ENCODE data around the gene SRP14. TPM values are rescaled to one million over a fixed set of nuclear protein-coding genes. Genes with fewer than 3 reads are reported as not detected.

SRP14 gene
- total and polyA plus RNA-seq, 12 donors = 173 to 989 (median 333) TPM

GRCh38 chr15:40060236-40060961, 21.4 kb upstream of the SRP14 start:
- no peak for TF ChIP-seq CTCF (IDR thresholded peaks at IDR 0.05)
- intact Hi-C loops (cut with DNase I) = no loop called here

GRCh38 chr15:40059821-40060220, 20.8 kb upstream of the SRP14 start:
- Histone ChIP-seq H3K4me1 (replicated peaks in 1 of 2) (peaks cover 3 to 8% of the 10 kb centered on the region in 2 donors), H3K27me3 (no peaks in the 10 kb centered on the region), H3K9me3 (replicated peaks in 1 of 3) (no peaks in the 10 kb centered on the region), H3K36me3 (replicated peaks in 1 of 2) (no peaks in the 10 kb centered on the region), H3K27ac (no peak overlapping the region), H3K4me3 (no peak overlapping the region)
- DNase-seq = peak in 2 of 7 donors; percentile 5 to 50
- 89 to 97% (median 92%) methylated on average over 10 to 11 of the region's 11 CpGs for WGBS, 4 donors
- no peak for TF ChIP-seq POLR2A (IDR thresholded peaks at IDR 0.05)
- intact Hi-C loops (cut with DNase I) = no loop called here

More at GRCh38 chr15:40060236-40060961, 21.4 kb upstream of the SRP14 start:
- Histone ChIP-seq H3K27ac (no peak overlapping the region), H3K9me3 (replicated peaks in 1 of 3) (no peaks in the 10 kb centered on the region), H3K4me1 (replicated peaks in 1 of 2) (peaks cover 2 to 3% of the 10 kb centered on the region in 2 donors), H3K27me3 (no peaks in the 10 kb centered on the region), H3K4me3 (no peak overlapping the region), H3K36me3 (replicated peaks in 1 of 2) (no peaks in the 10 kb centered on the region)
- 93 to 95% (median 94%) methylated on average over 10 of the region's 10 CpGs for WGBS, 4 donors
- DNase-seq = peak in 2 of 7 donors; percentile 7 to 36

GRCh38 chr15:40058476-40059140, 19.6 kb upstream of the SRP14 start:
- H3K27me3 ChIP-seq = no peaks in the 10 kb centered on the region
- 76 to 82% (median 77%) methylated on average over 3 of the region's 3 CpGs for WGBS, 4 donors
- intact Hi-C loops (cut with DNase I) = no loop called here
- peaks cover 3 to 11% of the 10 kb centered on the region in 2 donors for H3K4me1 ChIP-seq (replicated peaks in 1 of 2)
- DNase-seq = peak in 4 of 7 donors; percentile 3 to 39 (median 15)
- no peaks in the 10 kb centered on the region for H3K36me3 ChIP-seq (replicated peaks in 1 of 2)
- H3K9me3 ChIP-seq (replicated peaks in 1 of 3) = no peaks in the 10 kb centered on the region
- TF ChIP-seq POLR2A (IDR thresholded peaks at IDR 0.05) (no peak), CTCF (IDR thresholded peaks at IDR 0.05) (no peak)
- no peak overlapping the region for H3K27ac ChIP-seq
- H3K4me3 ChIP-seq = no peak overlapping the region

GRCh38 chr15:40055576-40056293, 16.8 kb upstream of the SRP14 start:
- TF ChIP-seq POLR2A (IDR thresholded peaks at IDR 0.05) (no peak), CTCF (IDR thresholded peaks at IDR 0.05) (no peak)
- H3K9me3 ChIP-seq (replicated peaks in 1 of 3) = no peaks in the 10 kb centered on the region
- H3K27ac ChIP-seq = no peak overlapping the region
- H3K4me3 ChIP-seq = no peak overlapping the region
- peaks cover 3 to 11% of the 10 kb centered on the region in 2 donors for H3K4me1 ChIP-seq (replicated peaks in 1 of 2)
- intact Hi-C loops (cut with DNase I) = no loop called here
- no peaks in the 10 kb centered on the region for H3K36me3 ChIP-seq (replicated peaks in 1 of 2)
- DNase-seq = peak in 3 of 7 donors; percentile 5 to 52 (median 16)
- no peaks in the 10 kb centered on the region for H3K27me3 ChIP-seq
- 84 to 94% (median 92%) methylated on average over 7 to 14 of the region's 14 CpGs for WGBS, 4 donors

Measured in adrenal gland (tissue), 12 donors.